GM18526 (cell line): ENCODE measurements around the gene RGMB.

Source experiments
- POLR2A ChIP-seq: IDR thresholded peaks from 3 replicates; pipeline ENCODE4 v1.6.1; 2011; ENCODE audit not compliant: insufficient read length; ENCODE audit errors: extremely low read depth

The RGMB gene

DNA sequence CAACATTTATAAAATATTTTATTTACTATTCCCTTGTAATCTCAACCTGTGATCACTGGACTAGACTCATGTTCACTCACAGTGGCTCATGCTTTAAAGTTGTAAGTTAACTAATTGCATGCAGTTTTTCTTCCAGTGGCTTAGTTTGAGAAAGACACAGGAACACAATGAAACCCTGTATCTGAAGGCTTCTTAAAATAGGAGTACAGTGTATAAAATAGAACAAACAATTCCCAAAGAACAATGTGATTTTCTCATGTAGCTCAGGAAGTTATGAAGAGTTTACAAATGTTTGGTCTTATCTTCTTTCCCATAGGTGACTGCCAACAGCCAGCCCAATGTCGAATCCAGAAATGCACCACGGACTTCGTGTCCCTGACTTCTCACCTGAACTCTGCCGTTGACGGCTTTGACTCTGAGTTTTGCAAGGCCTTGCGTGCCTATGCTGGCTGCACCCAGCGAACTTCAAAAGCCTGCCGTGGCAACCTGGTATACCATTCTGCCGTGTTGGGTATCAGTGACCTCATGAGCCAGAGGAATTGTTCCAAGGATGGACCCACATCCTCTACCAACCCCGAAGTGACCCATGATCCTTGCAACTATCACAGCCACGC lies 5.9 kb downstream of the RGMB start:
- no peak for TF ChIP-seq POLR2A

GRCh38 chr5:98780390-98780789 lies 6.9 kb downstream of the RGMB start:
- TF ChIP-seq POLR2A = no peak

DNA sequence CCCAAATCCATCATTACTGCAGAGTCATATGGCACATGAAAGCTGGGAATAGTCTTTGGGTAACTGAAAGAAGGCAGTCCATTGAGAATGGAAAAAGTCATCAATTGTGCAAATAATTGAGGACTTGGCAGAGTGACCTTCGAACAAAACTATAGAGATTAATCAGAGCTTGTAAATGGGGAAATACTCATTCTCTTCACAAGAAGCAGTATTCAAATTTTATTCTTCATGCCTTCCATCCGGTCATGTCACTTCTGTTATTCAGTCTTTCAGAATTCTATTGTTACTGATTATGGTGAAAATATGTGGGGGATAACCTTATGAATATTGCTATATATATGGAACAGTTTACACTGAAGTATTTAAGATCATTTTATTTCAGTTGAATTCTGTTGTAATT lies 8.1 kb downstream of the RGMB start:
- no peak for TF ChIP-seq POLR2A

GRCh38 chr5:98781964-98782363 lies 8.5 kb downstream of the RGMB start:
- TF ChIP-seq POLR2A = no peak

DNA sequence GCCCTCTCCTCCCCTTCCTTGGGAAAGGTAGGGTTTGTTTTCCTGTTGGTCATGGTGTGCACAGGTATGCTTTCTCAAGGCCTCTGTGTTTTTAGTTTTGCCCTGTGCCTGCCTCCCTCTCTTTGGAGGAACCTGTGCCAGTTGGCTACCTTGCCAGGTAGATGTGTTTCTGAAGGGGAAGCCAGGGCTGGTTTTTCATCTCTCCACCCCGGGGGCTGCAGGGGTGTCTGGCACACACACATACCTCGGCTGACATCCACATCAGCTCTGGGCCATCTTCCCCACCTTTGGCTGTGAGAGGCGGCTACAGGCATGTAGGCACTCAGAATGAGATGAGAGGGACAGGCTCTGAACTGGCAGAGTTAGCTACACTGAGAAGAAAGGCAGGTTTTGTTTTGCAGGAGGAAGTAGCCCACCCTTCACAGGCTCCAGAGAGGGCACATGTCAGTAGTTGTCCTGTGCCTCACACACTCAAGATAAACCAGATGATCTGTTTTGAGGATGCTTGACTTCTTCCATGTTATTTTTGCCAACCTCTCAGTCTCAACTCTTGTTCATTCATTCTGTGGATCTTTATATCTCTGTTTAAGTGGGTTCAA lies 9.7 kb downstream of the RGMB start:
- no peak for TF ChIP-seq POLR2A

DNA sequence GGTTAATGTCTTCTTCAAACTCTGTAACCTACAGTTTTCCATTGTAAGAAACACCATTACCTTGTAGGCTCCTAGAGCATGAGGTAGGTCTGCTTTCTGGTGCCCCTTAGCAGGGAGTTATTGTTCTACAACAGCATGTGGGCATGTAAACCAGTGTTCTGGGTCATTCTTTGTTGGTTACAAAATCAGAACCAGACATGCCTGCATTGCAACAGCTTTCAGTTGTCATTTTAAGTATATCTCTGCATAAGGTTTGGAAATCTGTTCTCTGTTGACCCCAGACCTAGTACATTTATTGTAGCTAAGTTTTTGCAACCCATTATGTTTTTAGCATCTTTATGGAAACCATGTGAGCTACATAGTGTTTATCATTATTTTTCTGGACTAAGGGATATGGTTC lies 10.9 kb downstream of the RGMB start:
- TF ChIP-seq POLR2A = no peak

DNA sequence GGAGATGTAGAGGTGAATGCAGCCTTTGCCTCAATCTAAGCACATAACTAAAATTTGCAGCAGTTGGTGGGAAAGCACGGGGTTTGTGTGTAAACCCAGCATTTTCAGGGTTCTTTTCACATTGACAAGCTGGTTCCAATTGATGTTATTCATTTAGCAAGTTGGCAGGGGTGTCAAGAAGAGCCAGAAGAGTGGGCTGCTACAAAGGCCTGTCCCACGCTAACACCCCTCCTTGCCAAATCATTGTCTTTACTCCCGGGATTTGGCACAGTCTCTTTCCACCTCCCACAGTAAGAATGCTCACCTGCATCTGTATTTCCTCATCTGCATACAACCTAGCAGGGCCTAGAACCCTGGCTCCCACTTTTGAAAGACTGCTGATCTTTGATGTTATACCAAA lies 11.8 kb downstream of the RGMB start:
- TF ChIP-seq POLR2A = no peak

DNA sequence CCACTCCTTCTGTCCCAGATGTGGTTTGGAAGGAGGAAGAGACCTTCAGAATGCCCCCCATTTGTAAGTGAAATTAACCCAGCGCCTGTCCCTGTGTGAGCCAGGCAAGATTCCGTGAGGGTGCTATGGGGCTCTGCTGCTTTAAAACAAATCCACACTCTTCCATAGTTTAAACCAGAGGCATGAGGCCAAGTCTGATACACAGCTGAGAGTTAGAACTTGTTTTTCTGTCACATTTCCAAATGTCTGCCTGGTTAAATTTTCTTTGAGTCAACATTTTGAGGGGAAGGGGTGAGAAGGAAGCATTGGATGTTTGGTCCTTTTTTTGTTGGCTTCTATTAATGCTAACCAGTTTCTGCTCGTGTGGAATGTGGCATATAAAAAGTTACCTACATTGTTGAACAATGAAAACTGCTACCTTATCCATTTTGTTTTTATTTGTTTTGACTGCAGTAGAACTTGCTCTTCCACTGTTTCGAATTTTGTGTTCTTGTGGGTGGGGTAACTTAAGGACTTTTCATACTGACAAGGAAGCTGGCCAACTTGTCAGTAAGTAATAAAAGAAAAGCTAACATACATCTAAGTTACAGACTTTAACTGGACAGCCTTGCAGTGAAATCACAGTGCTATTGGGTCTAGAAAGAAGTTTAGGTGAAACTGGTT lies 12.9 kb downstream of the RGMB start:
- TF ChIP-seq POLR2A = no peak

- TF ChIP-seq POLR2A = no peak
These were observed 13.8 kb downstream of the RGMB start for GRCh38 chr5:98787131-98787719.

DNA sequence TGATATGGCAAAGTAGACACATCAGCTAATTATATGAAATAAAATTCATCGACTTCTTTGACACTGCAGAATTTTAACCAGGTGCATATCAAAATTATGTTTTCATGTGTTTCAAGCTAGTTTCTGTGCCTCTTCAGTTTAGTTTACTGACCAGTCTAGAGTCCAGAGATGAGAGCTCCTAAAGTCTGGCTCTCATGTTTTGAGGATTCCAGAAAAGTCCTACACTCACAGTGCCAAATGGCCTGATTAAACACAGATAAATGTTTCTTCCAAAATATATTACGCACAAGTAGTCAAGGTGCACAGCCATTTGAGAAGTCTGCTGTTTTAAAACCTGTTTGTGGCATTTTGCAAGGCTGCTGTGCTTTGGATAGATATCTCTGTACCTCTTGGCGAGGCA lies 15.6 kb downstream of the RGMB start:
- TF ChIP-seq POLR2A = no peak

DNA sequence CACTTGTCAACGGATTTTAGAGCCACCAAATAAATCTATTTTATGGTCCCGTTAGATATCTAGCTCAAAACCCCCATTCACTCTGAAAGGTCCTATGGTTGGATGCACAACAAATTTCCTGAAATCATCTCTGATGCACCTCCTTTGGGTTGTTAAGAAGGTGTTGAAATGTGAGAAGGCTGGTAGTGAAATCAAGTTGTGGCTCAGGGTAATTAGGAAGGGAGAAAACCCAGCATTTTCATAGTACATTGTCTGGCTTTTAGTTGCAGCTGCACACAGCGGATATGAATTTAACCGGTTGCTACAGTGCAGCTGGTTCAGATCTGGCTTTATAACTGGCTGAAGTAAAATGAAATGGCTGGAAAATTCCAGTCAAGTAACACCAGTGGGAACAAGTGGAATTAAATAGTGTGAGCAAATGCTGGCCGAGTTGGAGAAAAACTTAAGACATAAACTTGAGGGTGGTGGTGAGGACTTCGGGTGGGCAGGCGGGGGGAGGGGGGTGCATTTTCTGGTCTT lies 17.6 kb downstream of the RGMB start:
- no peak for TF ChIP-seq POLR2A

DNA sequence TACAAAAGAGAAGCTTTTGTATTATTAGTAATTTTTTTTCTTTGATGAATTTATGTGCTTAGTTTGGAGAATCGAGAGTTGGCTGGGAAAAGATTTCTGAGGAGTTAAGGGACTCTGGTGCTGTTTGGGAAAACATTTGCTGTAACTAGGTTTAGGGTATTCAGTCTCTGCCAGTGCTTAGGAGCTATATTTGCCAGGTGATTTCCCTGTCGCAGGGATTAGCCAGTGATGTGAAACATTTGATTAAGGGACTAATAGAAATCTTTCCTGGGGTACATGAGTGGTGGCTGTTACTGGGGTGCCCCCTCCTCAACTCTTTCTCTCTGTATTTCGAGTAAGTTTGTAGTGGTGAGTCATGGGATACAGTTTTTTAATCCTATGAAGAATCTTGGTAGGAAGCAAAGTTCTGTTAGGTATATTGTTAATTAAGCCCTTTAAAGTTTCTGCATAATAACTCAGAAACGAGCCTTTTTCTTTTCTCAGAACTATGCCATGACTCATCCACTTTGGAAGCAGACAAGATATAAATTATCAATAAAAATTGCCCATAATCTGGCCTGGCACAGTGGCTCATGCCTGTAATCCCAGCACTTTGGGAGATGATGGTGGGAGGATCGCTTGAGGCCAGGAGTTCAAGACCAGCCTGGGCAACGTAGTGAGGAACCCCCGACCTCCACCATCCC lies 18.6 kb downstream of the RGMB start:
- no peak for TF ChIP-seq POLR2A

GRCh38 chr5:98793223-98793622 lies 19.8 kb downstream of the RGMB start:
- no peak for TF ChIP-seq POLR2A

GRCh38 chr5:98794001-98794400 lies 20.5 kb downstream of the RGMB start:
- no peak for TF ChIP-seq POLR2A

GRCh38 chr5:98794414-98795080 lies 21.1 kb downstream of the RGMB start:
- no peak for TF ChIP-seq POLR2A
